B cell (primary cell): ENCODE data around the gene LYST. TPM values are rescaled to one million over a fixed set of nuclear protein-coding genes. Genes with fewer than 3 reads are reported as not detected.

Experiments used
- ATAC-seq: fragments of 200-7000 bp; cut with Tn5 transposase; one replicate; pipeline ENCODE4 v1.10.0; 2021; ENCODE audit warnings: low read depth, mild to moderate bottlenecking, moderate number of reproducible peaks, moderate library complexity
- CTCF ChIA-PET: fragments of 350-600 bp; sonication (Branson Sonifier 250); formaldehyde crosslinking; loops from one replicate; lab custom pipeline; 2021; ENCODE audit warnings: antibody characterized with exemption, inconsistent platforms; lab: Charles Lee
- POLR2A ChIA-PET: fragments of 350-600 bp; sonication (Branson Sonifier 250); formaldehyde crosslinking; loops from one replicate; lab custom pipeline; 2021; ENCODE audit warnings: antibody characterized with exemption; lab: Charles Lee
- DNase-seq: peaks from one replicate; pipeline ENCODE4 v3.0.0; 2013
- H2AFZ ChIP-seq: 2 replicates; pipeline ENCODE4 v1.6.1; 2012; ENCODE audit warnings: mild to moderate bottlenecking, low read depth, low read length; ENCODE audit not compliant: insufficient read depth, poor library complexity, severe bottlenecking
- H3K27ac ChIP-seq, 2 donors: 1 replicate in 1 of 2; 2 replicates in 1 of 2; pipeline ENCODE4 v1.5.1; 2012 to 2013; ENCODE audit warnings: low read length in 2 of 2, mild to moderate bottlenecking in 2 of 2, moderate library complexity in 1 of 2
- H3K27me3 ChIP-seq, 4 experiments: fragments of 200-600 bp in 1 of 4; sonication (generic) in 1 of 4; replicated peaks in 1 of 4; 1 replicate in 2 of 4; 2 replicates in 2 of 4; pipeline versions ENCODE4 v1.6.1 to v1.7.0; 2013 to 2016; ENCODE audit warnings: low read length in 3 of 4, mild to moderate bottlenecking in 2 of 4, mixed read lengths in 1 of 4, moderate library complexity in 1 of 4; ENCODE audit not compliant: insufficient read depth in 4 of 4, control insufficient read depth in 3 of 4; ENCODE audit errors: control extremely low read depth in 1 of 4
- H3K36me3 ChIP-seq, 2 experiments: replicated peaks in 1 of 2; 1 replicate in 1 of 2; 2 replicates in 1 of 2; pipeline versions ENCODE4 v1.6.1 to v1.7.1; 2013; ENCODE audit warnings: low read length in 1 of 2; ENCODE audit not compliant: insufficient read depth in 2 of 2, control insufficient read depth in 1 of 2; ENCODE audit errors: control extremely low read depth in 1 of 2, extremely low read depth in 1 of 2
- H3K4me1 ChIP-seq, 2 donors: fragments of 200-600 bp in 1 of 2; sonication (generic) in 1 of 2; 1 replicate in 1 of 2; 2 replicates in 1 of 2; pipeline versions ENCODE4 v1.5.1 to v1.6.1; 2013 to 2017; ENCODE audit warnings: low read length in 2 of 2; ENCODE audit not compliant: control insufficient read depth in 2 of 2, insufficient read depth in 2 of 2
- H3K4me2 ChIP-seq: replicated peaks from 2 replicates; pipeline ENCODE3; 2012; ENCODE audit warnings: mild to moderate bottlenecking, low read depth, low read length; ENCODE audit not compliant: poor library complexity, severe bottlenecking
- H3K4me3 ChIP-seq, 5 experiments: fragments of 200-600 bp in 1 of 5; sonication (generic) in 1 of 5; 1 replicate in 3 of 5; 2 replicates in 2 of 5; pipeline versions ENCODE4 v1.5.1 to v1.7.0; 2011 to 2016; ENCODE audit warnings: low read length in 4 of 5, mild to moderate bottlenecking in 4 of 5, low read depth in 2 of 5, control low read depth in 1 of 5, moderate library complexity in 1 of 5; ENCODE audit not compliant: insufficient read depth in 1 of 5; ENCODE audit errors: control extremely low read depth in 1 of 5, extremely low read depth in 1 of 5
- H3K79me2 ChIP-seq: fragments of 200-600 bp; sonication (generic); one replicate; pipeline ENCODE4 v1.6.0; 2016; ENCODE audit warnings: low read length; ENCODE audit not compliant: control insufficient read depth, insufficient read depth
- H3K9ac ChIP-seq: fragments of 200-600 bp; sonication (generic); 2 replicates; pipeline ENCODE4 v1.6.1; 2017; ENCODE audit warnings: mild to moderate bottlenecking, low read length, moderate library complexity
- H3K9me3 ChIP-seq, 3 donors: one replicate each; pipeline versions ENCODE4 v1.6.1 to v1.7.1; 2013; ENCODE audit warnings: low read length in 2 of 3; ENCODE audit not compliant: control insufficient read depth in 2 of 3, insufficient read depth in 1 of 3; ENCODE audit errors: control extremely low read depth in 1 of 3
- H4K20me1 ChIP-seq: 2 replicates; pipeline ENCODE4 v1.6.0; 2012; ENCODE audit warnings: mild to moderate bottlenecking, low read length; ENCODE audit not compliant: insufficient read depth, control insufficient read depth, poor library complexity, severe bottlenecking
- H3K27ac Mint-ChIP-seq: one replicate; pipeline ENCODE4 v1.8.0; 2021; ENCODE audit warnings: mixed read lengths
- H3K27me3 Mint-ChIP-seq: one replicate; pipeline ENCODE4 v1.8.0; 2021; ENCODE audit warnings: mixed read lengths
- H3K4me1 Mint-ChIP-seq: one replicate; pipeline ENCODE4 v1.8.0; 2021; ENCODE audit warnings: mixed read lengths
- H3K4me3 Mint-ChIP-seq: one replicate; pipeline ENCODE4 v1.8.0; 2021; ENCODE audit warnings: mixed read lengths
- H3K9me3 Mint-ChIP-seq: one replicate; pipeline ENCODE4 v1.8.0; 2022; ENCODE audit warnings: mixed read lengths; ENCODE audit not compliant: insufficient read depth
- CTCF ChIP-seq: fragments of 200-600 bp; IDR thresholded peaks from one replicate; pipeline ENCODE4 v1.8.0; 2022; ENCODE audit warnings: antibody characterized with exemption, mild to moderate bottlenecking
- EZH2 ChIP-seq: IDR thresholded peaks from 2 replicates; pipeline ENCODE4 v1.6.1; 2012; ENCODE audit warnings: borderline replicate concordance, low read depth, mild to moderate bottlenecking, moderate library complexity, low read length; ENCODE audit not compliant: insufficient read depth, poor library complexity, severe bottlenecking
- WGBS: methylation state at CpG from one replicate; pipeline ENCODE4 v1.1.5; 2013; ENCODE audit warnings: missing lambda C conversion rate; ENCODE audit not compliant: insufficient coverage; 5-methylcytosine and 5-hydroxymethylcytosine counted together
- intact Hi-C: fragments of 100-400 bp; cut with micrococcal nuclease; formaldehyde crosslinking; loops from one replicate; pipeline ENCODE4 v1.10.0; 2022
- polyA plus RNA-seq: library from polyadenylated mRNA; depleted of rRNA; stranded (reverse); fragments of >200 nt; gene quantifications from 2 replicates; pipeline ENCODE4 v1.2.3, GENCODE V29; 2012
- total RNA-seq, 2 donors: library from RNA; stranded (reverse); fragments of 120-200 nt in 1 of 2; gene quantifications; 1 replicate in 1 of 2; 2 replicates in 1 of 2; pipeline versions ENCODE4 v1.2.3 to v1.2.4, GENCODE V29; 2013 to 2022

The LYST gene
- total and polyA plus RNA-seq, 2 donors (not counting 1 experiment from before 2014, with no cell fraction given) = 50.4 to 120 TPM

GRCh38 chr1:235735621-235736020 is 131.1 kb downstream of the LYST start:
- H3K4me1 ChIP-seq = no peaks in the 10 kb centered on the region
- no peaks in the 10 kb centered on the region for H3K27me3 ChIP-seq
- POLR2A ChIA-PET = no interaction called here
- peaks cover 2 to 48% of the 10 kb centered on the region in 2 experiments for H3K36me3 ChIP-seq
- TF ChIP-seq CTCF = no peak
- TF ChIP-seq EZH2 = no peak
- Mint-ChIP-seq H3K27ac (no peak overlapping the region), H3K4me1 (no peaks in the 10 kb centered on the region), H3K27me3 (no peaks in the 10 kb centered on the region), H3K9me3 (no peaks in the 10 kb centered on the region), H3K4me3 (no peak overlapping the region)
- H3K9ac ChIP-seq = no peak overlapping the region
- CTCF ChIA-PET = no interaction called here
- H4K20me1 ChIP-seq = no peaks in the 10 kb centered on the region
- H3K27ac ChIP-seq = no peak overlapping the region
- H3K4me2 ChIP-seq = no peak overlapping the region
- DNase-seq (no peak), ATAC-seq (no peak)
- no peaks in the 10 kb centered on the region for H3K79me2 ChIP-seq
- intact Hi-C loops = no loop called here
- no peaks in the 10 kb centered on the region for H3K9me3 ChIP-seq
- WGBS = no CpG with 5 or more reads among the region's 2 CpGs
- H3K4me3 ChIP-seq = no peak overlapping the region
- H2AFZ ChIP-seq = no peak overlapping the region

DNA sequence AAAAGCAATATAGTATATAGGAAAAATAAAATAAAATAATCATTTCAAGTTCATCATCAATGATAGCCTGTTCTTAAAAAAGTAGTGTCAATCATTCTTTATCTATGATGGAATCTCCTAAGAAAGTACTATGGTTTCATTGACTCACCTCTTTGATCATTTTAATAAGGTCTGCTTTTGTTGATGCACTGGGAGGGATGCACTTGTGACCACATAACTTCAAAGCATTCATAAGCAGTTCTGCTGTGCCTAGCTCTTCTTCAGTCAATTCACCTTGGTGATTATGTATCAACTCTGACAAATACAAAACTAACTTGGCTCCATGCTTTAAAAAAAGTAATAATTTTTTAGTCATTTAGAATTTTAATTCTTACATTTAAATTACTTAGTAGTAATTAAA is 132.4 kb downstream of the LYST start:
- Histone ChIP-seq H3K27ac (no peak overlapping the region), H3K4me2 (no peak overlapping the region), H3K27me3 (no peaks in the 10 kb centered on the region), H3K9ac (no peak overlapping the region), H3K4me1 (no peaks in the 10 kb centered on the region), H3K4me3 (no peak overlapping the region), H3K36me3 (peaks cover 2 to 47% of the 10 kb centered on the region in 2 experiments), H3K9me3 (no peaks in the 10 kb centered on the region), H4K20me1 (no peaks in the 10 kb centered on the region), H2AFZ (no peak overlapping the region), H3K79me2 (no peaks in the 10 kb centered on the region)
- H3K27ac Mint-ChIP-seq = no peak overlapping the region
- intact Hi-C loops = no loop called here
- H3K9me3 Mint-ChIP-seq = no peaks in the 10 kb centered on the region
- ChIA-PET CTCF (no interaction called here), POLR2A (no interaction called here)
- H3K27me3 Mint-ChIP-seq = no peaks in the 10 kb centered on the region
- ATAC-seq (no peak), DNase-seq (no peak)
- no peak overlapping the region for H3K4me3 Mint-ChIP-seq
- H3K4me1 Mint-ChIP-seq = no peaks in the 10 kb centered on the region
- TF ChIP-seq EZH2 (no peak), CTCF (no peak)
